AML-193 (cell line): ENCODE results near the gene ABCD3.

Source experiments
- DNase-seq, 2 experiments: peaks; one replicate each; lab custom pipeline; 2025; lab: John Stamatoyannopoulos, UW

Gene ABCD3

GRCh38 chr1:94462606-94463005, 44.4 kb downstream of the ABCD3 start:
- no peak for DNase-seq

DNA sequence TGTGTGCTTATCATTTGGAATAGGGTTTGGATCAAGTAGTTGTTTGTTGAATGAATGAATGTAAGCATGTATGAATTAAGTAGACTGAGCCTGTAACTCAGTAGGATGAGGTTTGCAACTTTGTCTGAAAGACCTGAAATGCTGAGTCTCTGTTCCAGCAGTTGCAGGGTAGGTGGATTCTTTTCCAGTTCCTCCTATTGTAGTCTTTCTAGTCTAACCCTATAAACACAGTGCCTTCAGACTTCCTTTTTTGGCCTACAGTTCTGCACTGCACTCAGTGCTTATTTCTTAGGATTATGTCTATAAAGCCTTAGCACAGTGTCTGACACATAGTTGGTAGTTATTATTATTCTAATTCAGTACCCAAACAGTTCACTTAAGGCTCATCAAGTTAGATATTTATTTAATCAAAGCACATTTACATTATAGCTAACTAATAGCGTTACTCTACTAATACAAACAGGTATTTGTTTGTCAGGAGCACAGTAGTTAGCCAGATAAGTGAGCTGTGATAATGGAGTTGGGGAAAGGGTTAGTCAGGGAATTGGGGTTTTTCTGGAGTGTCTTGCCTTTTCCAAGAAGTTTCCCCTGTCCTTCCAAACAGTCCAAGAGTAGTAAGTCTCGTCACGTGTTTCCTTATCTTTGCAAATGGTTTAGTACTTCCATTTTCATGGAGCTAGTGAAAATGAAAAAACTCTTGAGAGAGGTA, 45.0 kb downstream of the ABCD3 start:
- peak; percentile 58 to 66 for DNase-seq

- DNase-seq, result peak; percentile 65 to 79
Measured at GRCh38 chr1:94463765-94464330, 45.7 kb downstream of the ABCD3 start.

DNA sequence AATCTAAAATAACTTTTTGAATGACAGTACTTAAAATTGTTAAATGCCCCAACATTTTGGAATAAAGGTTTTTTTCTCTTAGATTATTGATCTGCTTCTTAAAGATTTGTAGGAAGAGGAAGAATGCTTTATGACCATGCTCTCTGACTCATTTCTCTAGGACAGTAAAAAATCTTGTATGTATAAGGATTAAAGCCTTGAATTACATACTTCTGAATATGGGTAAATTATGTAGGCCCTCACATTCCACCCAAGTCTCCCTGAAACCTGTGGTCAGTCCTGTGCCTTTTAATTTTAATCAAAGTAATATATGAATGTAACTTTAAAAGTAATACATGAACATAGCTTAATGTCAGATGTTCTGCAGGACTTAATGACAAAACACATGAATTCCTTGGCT, 50.5 kb downstream of the ABCD3 start:
- no peak for DNase-seq

DNA sequence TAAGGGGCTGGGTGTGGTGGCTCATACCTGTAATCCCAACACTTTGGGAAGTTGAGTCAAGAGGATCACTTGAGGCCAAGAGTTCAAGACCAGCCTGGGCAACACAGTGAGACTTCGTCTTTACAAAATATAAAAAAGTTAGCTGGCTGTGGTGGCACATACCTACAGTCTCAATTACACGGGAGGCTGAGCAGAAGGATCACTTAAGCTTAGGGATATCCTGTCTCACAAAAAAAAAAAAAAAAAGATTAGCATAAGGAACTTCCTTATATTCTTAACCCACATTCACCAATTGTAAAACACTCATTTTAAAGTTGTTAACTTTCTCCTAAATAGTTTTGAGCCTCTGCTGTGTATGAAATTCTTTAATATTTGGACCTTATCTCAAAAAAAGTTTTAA, 53.1 kb downstream of the ABCD3 start:
- no peak for DNase-seq

- no peak for DNase-seq
Measured at GRCh38 chr1:94475232-94475631, 57.0 kb downstream of the ABCD3 start.

DNA sequence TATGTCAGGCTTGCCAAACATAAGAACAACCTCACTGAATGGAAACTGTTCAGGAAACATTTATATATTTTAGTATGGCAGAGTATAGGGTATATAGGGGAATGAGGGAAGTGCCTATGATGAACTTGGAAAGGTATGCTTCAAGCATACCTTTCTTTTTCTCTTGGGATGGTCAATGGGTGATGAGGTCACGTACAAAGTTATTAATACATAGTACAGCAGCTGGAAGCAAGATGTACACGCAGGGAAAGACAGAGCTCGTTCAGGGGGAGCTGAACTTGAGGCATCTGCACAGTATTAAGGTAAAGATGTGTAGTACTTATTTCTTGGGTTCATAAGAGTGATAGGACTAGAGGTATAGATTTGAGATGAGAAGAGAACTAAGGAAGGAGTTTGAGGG, 61.5 kb downstream of the ABCD3 start:
- no peak for DNase-seq

- DNase-seq, result peak; percentile 56 to 72
Measured at GRCh38 chr1:94481473-94481933, 63.3 kb downstream of the ABCD3 start.

GRCh38 chr1:94486990-94487389, 68.8 kb downstream of the ABCD3 start:
- DNase-seq, result no peak

DNA sequence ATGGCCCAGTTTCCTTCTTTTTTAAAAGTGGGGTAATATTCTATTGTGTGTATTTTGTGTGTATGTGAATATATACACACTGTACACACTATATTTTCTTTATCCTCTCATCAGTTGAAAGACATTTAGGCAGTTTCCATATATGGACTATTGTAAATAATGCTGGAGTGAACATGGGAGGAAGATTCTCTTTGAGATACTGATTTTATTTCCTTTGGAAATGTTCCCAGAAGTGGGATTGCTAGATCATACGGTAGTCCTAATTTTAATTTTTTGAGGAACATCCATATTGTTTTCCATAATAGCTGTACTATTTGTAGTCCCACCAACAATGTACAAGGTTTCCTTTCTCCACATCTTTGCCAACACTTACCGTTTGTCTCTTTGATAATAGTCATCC, 72.4 kb downstream of the ABCD3 start:
- no peak for DNase-seq

GRCh38 chr1:94496076-94496755, 78.0 kb downstream of the ABCD3 start:
- DNase-seq, result no peak

DNA sequence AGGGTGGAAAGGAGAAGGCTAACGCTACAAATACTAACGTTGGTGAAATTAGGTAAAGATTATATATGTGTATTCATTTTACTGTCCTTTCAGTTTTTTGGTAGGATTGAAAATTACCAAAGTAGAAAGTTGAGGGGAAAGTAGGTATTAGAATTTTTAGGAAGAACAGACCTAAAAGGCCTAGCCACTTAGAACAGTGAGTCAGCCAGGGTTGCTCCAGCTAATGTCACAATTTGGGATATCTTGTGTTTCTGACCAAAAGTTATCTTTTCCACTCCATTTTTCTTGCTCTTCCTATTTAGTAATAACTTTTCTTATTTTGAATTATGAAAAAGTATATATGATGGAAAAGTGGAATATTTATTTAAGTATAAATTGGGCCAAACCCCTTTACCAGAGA, 83.2 kb downstream of the ABCD3 start:
- DNase-seq, result no peak

- no peak for DNase-seq
Measured at GRCh38 chr1:94501935-94502334, 83.7 kb downstream of the ABCD3 start.

DNA sequence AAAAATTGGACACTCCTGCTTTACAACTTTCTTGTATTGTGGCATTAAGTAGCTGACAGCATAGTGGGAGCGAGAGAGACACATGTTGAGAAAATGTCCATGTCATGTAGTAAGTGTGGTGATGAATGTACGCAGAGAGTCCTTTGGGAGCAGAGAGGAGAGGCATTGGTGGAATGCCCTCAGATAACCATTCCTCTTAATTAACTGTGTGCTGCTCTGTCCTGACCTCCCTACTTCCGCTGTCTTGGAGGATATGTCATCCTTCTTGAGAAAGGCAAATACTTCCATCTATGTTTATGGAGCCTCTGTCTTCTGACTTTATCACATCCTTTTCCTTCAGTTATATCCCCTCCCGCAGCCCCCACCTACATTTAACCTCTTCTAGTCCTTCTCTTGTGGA, 85.0 kb downstream of the ABCD3 start:
- DNase-seq, result no peak

- no peak for DNase-seq
Measured at GRCh38 chr1:94504601-94505000, 86.4 kb downstream of the ABCD3 start.

DNA sequence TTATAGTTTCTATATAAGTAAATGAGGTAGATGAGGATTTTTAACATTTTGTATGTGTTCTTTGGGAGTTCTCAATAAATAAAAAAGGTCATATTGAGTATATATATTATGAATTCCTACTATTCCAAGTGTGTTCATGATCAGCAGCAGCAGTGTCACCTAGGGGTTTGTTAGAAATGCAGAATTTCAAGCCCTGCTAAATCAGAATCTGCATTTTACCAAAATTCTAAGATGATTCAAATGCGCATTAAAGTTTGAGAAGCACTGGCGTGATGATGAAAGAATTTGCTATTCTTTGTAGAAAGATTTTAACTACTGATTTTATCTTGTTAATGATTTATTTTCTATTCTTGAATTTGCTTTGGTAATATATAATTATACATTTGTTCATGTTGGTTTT, 94.6 kb downstream of the ABCD3 start:
- no peak for DNase-seq

- peak; percentile 15 to 23 for DNase-seq
Measured at GRCh38 chr1:94514095-94514727, 96.0 kb downstream of the ABCD3 start.

- DNase-seq, result no peak
Measured at GRCh38 chr1:94515296-94515947, 97.2 kb downstream of the ABCD3 start.

- no peak for DNase-seq
Measured at GRCh38 chr1:94519351-94519750, 101.2 kb downstream of the ABCD3 start.

GRCh38 chr1:94522304-94522703, 104.1 kb downstream of the ABCD3 start:
- DNase-seq, result peak; percentile 34 to 37

DNA sequence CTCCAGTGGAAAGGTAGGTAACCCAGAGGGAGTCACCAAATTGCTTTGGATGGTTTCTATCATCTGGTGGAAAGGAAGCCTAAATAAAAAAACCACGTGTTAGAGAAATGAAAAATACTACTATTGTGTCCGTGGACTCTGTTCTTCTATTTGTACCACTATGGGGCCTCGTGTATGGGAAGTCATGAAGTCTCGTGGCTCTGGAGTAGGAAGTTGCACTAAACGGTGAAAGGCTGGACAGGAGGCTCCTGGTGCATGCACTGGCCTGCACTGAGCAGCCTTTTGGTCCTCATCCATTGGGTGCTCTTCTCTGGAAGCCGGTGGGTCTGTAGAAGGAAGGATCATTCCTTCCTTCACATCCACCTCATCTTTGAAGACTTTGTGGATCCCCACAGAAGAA, 106.3 kb downstream of the ABCD3 start:
- DNase-seq, result no peak
